ENCODE measurements around the gene TTC33.

DNA sequence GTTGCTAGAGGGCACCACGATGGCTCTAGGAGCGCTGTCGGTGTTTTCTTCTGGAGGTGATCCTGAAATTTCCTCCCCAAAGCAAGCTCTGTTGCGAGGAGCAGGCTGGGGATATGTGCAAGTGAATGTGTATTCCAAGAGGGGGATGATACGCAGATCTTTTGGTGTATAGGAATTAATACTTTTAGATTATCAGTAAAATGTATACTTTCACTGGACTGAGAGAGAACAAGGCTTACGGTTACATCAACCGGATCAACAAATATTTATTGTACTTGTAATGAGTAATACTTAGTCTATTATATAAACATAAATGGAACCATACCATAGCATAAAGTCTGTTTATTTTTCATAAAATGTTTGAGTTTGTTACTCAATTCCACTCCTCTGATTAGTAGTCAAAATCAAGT is 43.0 kb upstream of the TTC33 start:
- TF ChIP-seq EZH2 (IDR thresholded peaks at IDR 0.05) = no peak
- no peak for TF ChIP-seq FOXP2 (optimal IDR thresholded peaks at IDR 0.05; ENCODE audit: control extremely low read depth, extremely low read length, insufficient read depth)

All from SK-N-MC (cell line).